Mesendoderm (in vitro differentiated cells): ENCODE measurements around the gene STK35.

Experiments
- DNase-seq: peaks from one replicate; pipeline ENCODE4 v3.0.0; 2013
- H2AK5ac ChIP-seq: 2 replicates; pipeline ENCODE4 v1.6.1; 2013; ENCODE audit warnings: low read length, inconsistent platforms
- H2BK120ac ChIP-seq: 2 replicates; pipeline ENCODE4 v1.6.1; 2013; ENCODE audit warnings: low read depth, mild to moderate bottlenecking, low read length, moderate library complexity, mixed read lengths
- H2BK15ac ChIP-seq: replicated peaks from 2 replicates; pipeline ENCODE4 v1.6.1; 2013; ENCODE audit warnings: low read depth, mild to moderate bottlenecking, moderate library complexity
- H2BK5ac ChIP-seq: 2 replicates; pipeline ENCODE4 v1.6.1; 2013; ENCODE audit warnings: low read length, inconsistent platforms
- H3K18ac ChIP-seq: 2 replicates; pipeline ENCODE4 v1.6.1; 2013; ENCODE audit warnings: mild to moderate bottlenecking, low read length, mixed read lengths
- H3K23ac ChIP-seq: one replicate; pipeline ENCODE4 v1.6.1; 2013; ENCODE audit warnings: low read length
- H3K27ac ChIP-seq: 2 replicates; pipeline ENCODE4 v1.5.1; 2013; ENCODE audit warnings: low read depth, mild to moderate bottlenecking, inconsistent platforms, low read length, moderate library complexity
- H3K27me3 ChIP-seq: 2 replicates; pipeline ENCODE4 v1.6.1; 2013; ENCODE audit warnings: low read length, control low read depth, mild to moderate bottlenecking, inconsistent platforms; ENCODE audit not compliant: insufficient read depth, poor library complexity
- H3K36me3 ChIP-seq: 2 replicates; pipeline ENCODE4 v1.6.1; 2013; ENCODE audit warnings: low read length, inconsistent platforms; ENCODE audit not compliant: control insufficient read depth, insufficient read depth
- H3K4ac ChIP-seq: one replicate; pipeline ENCODE4 v1.6.1; 2013; ENCODE audit warnings: low read depth, mild to moderate bottlenecking, low read length, moderate library complexity
- H3K4me1 ChIP-seq: 2 replicates; pipeline ENCODE4 v1.6.1; 2013; ENCODE audit warnings: low read depth, low read length, inconsistent platforms; ENCODE audit not compliant: control insufficient read depth
- H3K4me2 ChIP-seq: 2 replicates; pipeline ENCODE4 v1.6.1; 2013; ENCODE audit warnings: low read length
- H3K4me3 ChIP-seq: 2 replicates; pipeline ENCODE4 v1.5.1; 2013; ENCODE audit warnings: mild to moderate bottlenecking, low read length
- H3K56ac ChIP-seq: one replicate; pipeline ENCODE4 v1.6.1; 2013; ENCODE audit warnings: low read length
- H3K79me1 ChIP-seq: 2 replicates; pipeline ENCODE4 v1.6.1; 2013; ENCODE audit warnings: low read length, inconsistent platforms
- H3K79me2 ChIP-seq: 2 replicates; pipeline ENCODE4 v1.6.1; 2013; ENCODE audit warnings: mild to moderate bottlenecking, low read length; ENCODE audit not compliant: control insufficient read depth, insufficient read depth
- H3K9ac ChIP-seq: 2 replicates; pipeline ENCODE4 v1.6.1; 2013; ENCODE audit warnings: low read length, inconsistent platforms
- H4K5ac ChIP-seq: one replicate; pipeline ENCODE4 v1.6.1; 2013; ENCODE audit warnings: low read length
- H4K8ac ChIP-seq: one replicate; pipeline ENCODE4 v1.6.1; 2013; ENCODE audit warnings: low read depth, mild to moderate bottlenecking, control low read depth, low read length, moderate library complexity
- WGBS: extraction: QIAGEN DNeasy Blood & Tissue Kit; methylation state at CpG from one replicate; pipeline ENCODE4 v1.1.7; 2013; ENCODE audit warnings: low lambda C conversion rate, missing lambda C conversion rate; ENCODE audit not compliant: insufficient coverage; ENCODE audit errors: extremely low coverage; 5-methylcytosine and 5-hydroxymethylcytosine counted together

STK35 gene

DNA sequence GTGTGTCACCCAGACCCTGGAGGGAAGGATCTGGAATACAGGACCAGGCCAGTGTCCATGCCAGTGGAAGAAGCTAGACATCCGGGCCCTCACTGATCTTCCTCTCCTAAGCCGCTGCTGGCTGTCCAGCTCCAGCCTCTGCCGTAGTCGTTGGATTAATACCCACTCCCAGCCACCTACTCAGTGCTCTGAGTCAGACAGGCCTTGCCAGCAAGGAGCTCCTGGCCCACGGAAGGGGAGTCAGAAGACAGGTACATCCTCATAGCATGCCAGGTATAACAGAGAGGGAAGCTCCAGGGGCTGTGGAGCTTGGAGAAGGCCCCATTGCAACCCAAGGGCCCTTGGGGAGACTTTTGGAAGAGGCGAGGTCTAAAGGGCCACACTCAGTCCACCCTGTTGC lies 49.0 kb downstream of the STK35 start:
- Histone ChIP-seq H2BK120ac (no peak overlapping the region), H3K79me2 (no peaks in the 10 kb centered on the region), H3K4me2 (no peak overlapping the region), H3K79me1 (no peaks in the 10 kb centered on the region), H4K8ac (no peak overlapping the region), H3K27ac (no peak overlapping the region), H2AK5ac (no peak overlapping the region), H3K4me1 (no peaks in the 10 kb centered on the region), H3K18ac (no peak overlapping the region), H2BK15ac (no peak overlapping the region), H3K4ac (no peak overlapping the region), H3K36me3 (no peaks in the 10 kb centered on the region), H3K9ac (no peak overlapping the region), H3K23ac (no peak overlapping the region), H4K5ac (no peak overlapping the region), H3K4me3 (no peak overlapping the region), H3K27me3 (no peaks in the 10 kb centered on the region), H2BK5ac (no peak overlapping the region), H3K56ac (no peak overlapping the region)
- WGBS = no CpG with 5 or more reads among the region's 6 CpGs
- DNase-seq = no peak

DNA sequence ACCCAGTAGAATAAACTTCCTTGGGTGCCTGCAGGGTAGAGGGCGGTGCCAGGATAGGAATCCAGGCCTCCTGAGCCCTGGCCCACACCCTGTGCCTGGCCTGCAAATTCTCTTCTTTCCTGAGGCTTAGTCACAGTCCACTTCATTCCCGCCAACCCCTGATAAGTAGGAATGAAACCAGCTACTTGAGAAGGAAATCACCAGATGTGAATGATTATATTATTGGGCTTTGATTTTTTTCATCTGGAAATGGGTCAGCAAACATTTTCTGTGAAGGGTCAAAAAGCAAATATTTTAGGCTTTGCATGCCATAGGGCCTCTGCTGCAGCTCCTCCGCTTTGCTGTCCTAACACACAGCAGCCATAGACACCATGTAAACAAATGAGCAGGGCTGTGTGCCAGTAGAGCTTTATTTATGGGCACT lies 50.2 kb downstream of the STK35 start:
- H3K79me1 ChIP-seq = no peaks in the 10 kb centered on the region
- H3K36me3 ChIP-seq = no peaks in the 10 kb centered on the region
- WGBS = no CpG with 5 or more reads among the region's 3 CpGs
- no peak overlapping the region for H4K8ac ChIP-seq
- H2AK5ac ChIP-seq = no peak overlapping the region
- no peaks in the 10 kb centered on the region for H3K27me3 ChIP-seq
- H3K4ac ChIP-seq = no peak overlapping the region
- H3K18ac ChIP-seq = no peak overlapping the region
- no peak overlapping the region for H4K5ac ChIP-seq
- no peak overlapping the region for H3K56ac ChIP-seq
- no peaks in the 10 kb centered on the region for H3K4me1 ChIP-seq
- H3K4me3 ChIP-seq = no peak overlapping the region
- no peak overlapping the region for H3K4me2 ChIP-seq
- H2BK120ac ChIP-seq = no peak overlapping the region
- H3K9ac ChIP-seq = no peak overlapping the region
- H3K79me2 ChIP-seq = no peaks in the 10 kb centered on the region
- no peak overlapping the region for H3K23ac ChIP-seq
- no peak for DNase-seq
- no peak overlapping the region for H2BK15ac ChIP-seq
- no peak overlapping the region for H2BK5ac ChIP-seq
- no peak overlapping the region for H3K27ac ChIP-seq

DNA sequence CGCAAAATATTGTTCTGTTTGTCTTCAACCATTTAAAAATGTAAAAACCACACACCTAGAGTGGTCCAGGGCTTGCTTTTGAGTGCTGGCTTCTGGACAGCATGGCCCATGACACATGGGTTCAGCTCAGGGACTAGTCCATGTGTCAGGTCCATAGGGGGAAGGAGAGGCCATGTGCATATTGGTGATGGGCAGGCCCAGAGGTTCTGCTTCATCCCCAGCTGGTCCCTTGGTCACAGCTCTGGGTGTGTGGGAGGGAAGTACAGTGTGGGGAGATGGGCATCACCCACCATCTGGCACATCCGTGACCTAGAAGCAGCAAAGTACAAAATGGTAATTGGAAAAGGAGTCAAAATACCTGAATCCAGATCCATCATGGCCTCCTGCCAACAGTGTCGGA lies 50.7 kb downstream of the STK35 start:
- H3K9ac ChIP-seq = no peak overlapping the region
- no CpG with 5 or more reads among the region's 3 CpGs for WGBS

DNA sequence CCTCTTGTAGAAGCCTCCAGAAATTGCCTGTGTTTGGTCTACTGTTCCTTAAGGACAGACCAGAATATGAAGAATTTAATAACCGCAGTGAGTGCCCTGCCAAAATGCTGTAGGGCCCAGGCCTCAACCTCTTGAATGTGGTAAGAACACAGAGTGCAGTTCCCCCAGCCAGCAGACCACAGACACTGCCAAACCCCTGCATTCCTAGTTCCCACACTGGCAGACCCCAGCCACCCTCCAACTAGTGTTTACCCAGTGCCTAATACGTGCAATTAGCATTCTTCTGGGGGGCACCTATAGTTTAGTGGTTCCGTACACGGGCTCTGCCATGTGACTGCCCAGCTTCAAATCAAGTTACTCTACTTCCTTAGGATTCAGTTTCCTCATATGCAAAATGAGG lies 51.7 kb downstream of the STK35 start:
- no peak overlapping the region for H3K27ac ChIP-seq
- no peak overlapping the region for H2BK120ac ChIP-seq
- H4K8ac ChIP-seq = no peak overlapping the region
- no peak overlapping the region for H3K4me3 ChIP-seq
- DNase-seq = no peak
- no peak overlapping the region for H4K5ac ChIP-seq
- no peak overlapping the region for H3K18ac ChIP-seq
- H3K79me2 ChIP-seq = no peaks in the 10 kb centered on the region
- H3K56ac ChIP-seq = no peak overlapping the region
- H3K4me1 ChIP-seq = no peaks in the 10 kb centered on the region
- no peak overlapping the region for H2AK5ac ChIP-seq
- no peaks in the 10 kb centered on the region for H3K36me3 ChIP-seq
- H3K4me2 ChIP-seq = no peak overlapping the region
- no peaks in the 10 kb centered on the region for H3K79me1 ChIP-seq
- no peak overlapping the region for H2BK5ac ChIP-seq
- no peak overlapping the region for H3K23ac ChIP-seq
- WGBS = no CpG with 5 or more reads among the region's 4 CpGs
- no peak overlapping the region for H2BK15ac ChIP-seq
- no peaks in the 10 kb centered on the region for H3K27me3 ChIP-seq
- no peak overlapping the region for H3K9ac ChIP-seq
- H3K4ac ChIP-seq = no peak overlapping the region

More for the DNA sequence above, 50.7 kb downstream of the STK35 start:
- H3K56ac ChIP-seq = no peak overlapping the region
- H2BK120ac ChIP-seq = no peak overlapping the region
- H4K5ac ChIP-seq = no peak overlapping the region
- H2AK5ac ChIP-seq = no peak overlapping the region
- no peak overlapping the region for H3K4me3 ChIP-seq
- no peaks in the 10 kb centered on the region for H3K4me1 ChIP-seq
- DNase-seq = no peak
- no peaks in the 10 kb centered on the region for H3K79me2 ChIP-seq
- H3K79me1 ChIP-seq = no peaks in the 10 kb centered on the region
- H3K4ac ChIP-seq = no peak overlapping the region
- H3K4me2 ChIP-seq = no peak overlapping the region
- H4K8ac ChIP-seq = no peak overlapping the region
- no peak overlapping the region for H2BK5ac ChIP-seq
- H3K27ac ChIP-seq = no peak overlapping the region
- no peak overlapping the region for H3K18ac ChIP-seq
- H3K36me3 ChIP-seq = no peaks in the 10 kb centered on the region
- H2BK15ac ChIP-seq = no peak overlapping the region
- H3K27me3 ChIP-seq = no peaks in the 10 kb centered on the region
- H3K23ac ChIP-seq = no peak overlapping the region

DNA sequence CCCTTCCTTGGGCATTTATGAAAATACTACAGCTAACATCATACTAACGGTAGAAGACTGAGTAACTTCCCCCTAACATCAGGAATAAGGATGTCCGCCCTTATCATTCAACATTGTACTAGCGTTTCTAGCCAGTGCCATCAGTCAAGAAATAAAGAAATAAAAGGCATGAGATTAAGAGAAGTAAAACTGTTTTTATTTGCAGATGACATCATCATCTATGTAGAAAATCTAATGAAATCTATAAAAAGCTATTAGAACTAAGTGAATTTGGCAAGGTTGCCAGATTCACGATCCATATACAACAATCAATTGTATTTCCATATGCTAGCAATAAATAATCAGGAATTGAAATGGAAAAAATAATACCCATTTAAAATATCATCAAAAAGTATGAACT lies 54.6 kb downstream of the STK35 start:
- Histone ChIP-seq H4K8ac (no peak overlapping the region), H3K79me1 (no peaks in the 10 kb centered on the region), H2BK5ac (no peak overlapping the region), H3K56ac (no peak overlapping the region), H3K4me1 (no peaks in the 10 kb centered on the region), H2BK15ac (no peak overlapping the region), H2AK5ac (no peak overlapping the region), H3K4ac (no peak overlapping the region), H3K27me3 (no peaks in the 10 kb centered on the region), H3K23ac (no peak overlapping the region), H3K27ac (no peak overlapping the region), H3K79me2 (no peaks in the 10 kb centered on the region), H3K36me3 (no peaks in the 10 kb centered on the region), H2BK120ac (no peak overlapping the region), H3K4me3 (no peak overlapping the region), H3K4me2 (no peak overlapping the region), H3K9ac (no peak overlapping the region), H4K5ac (no peak overlapping the region), H3K18ac (no peak overlapping the region)
- WGBS = no CpG with 5 or more reads among the region's 4 CpGs
- DNase-seq = no peak
